HFFc6 (cell line): ENCODE results near the gene CTSO. TPM values are rescaled to one million over a fixed set of nuclear protein-coding genes. Genes with fewer than 3 reads are reported as not detected.

Experiments
- DNase-seq: peaks from one replicate; pipeline ENCODE4 v3.0.0-alpha.2; 2018
- H3K27ac Mint-ChIP-seq: 2 replicates; pipeline ENCODE4 v1.8.0; 2020; ENCODE audit warnings: mild to moderate bottlenecking, mixed read lengths
- H3K27me3 Mint-ChIP-seq: 2 replicates; pipeline ENCODE4 v1.8.0; 2021; ENCODE audit warnings: mild to moderate bottlenecking, moderate library complexity, mixed read lengths; ENCODE audit not compliant: insufficient read depth
- H3K36me3 Mint-ChIP-seq: 2 replicates; pipeline ENCODE4 v1.8.0; 2021; ENCODE audit warnings: low read depth, mixed read lengths
- H3K4me1 Mint-ChIP-seq: 2 replicates; pipeline ENCODE4 v1.8.0; 2020; ENCODE audit warnings: low read depth, mixed read lengths
- H3K4me3 Mint-ChIP-seq: 2 replicates; pipeline ENCODE4 v1.8.0; 2020; ENCODE audit warnings: mild to moderate bottlenecking, moderate library complexity, mixed read lengths
- H3K9me3 Mint-ChIP-seq: 2 replicates; pipeline ENCODE4 v1.8.0; 2020; ENCODE audit warnings: mild to moderate bottlenecking, mixed read lengths
- CTCF ChIP-seq: fragments of 200-600 bp; sonication (generic); IDR thresholded peaks from 2 replicates; pipeline ENCODE4 v1.5.0; 2021; ENCODE audit warnings: antibody characterized with exemption, mild to moderate bottlenecking
- total RNA-seq, 6 experiments: library from RNA; stranded (reverse); fragmentation: NEBNext Ultra II Directional; extraction: Animal tissue kit (Norgen Biotek cat#: 25700); gene quantifications; 2 replicates in 1 of 6; 3 replicates in 5 of 6; pipeline ENCODE4 v1.2.3, GENCODE V29; 2021

The CTSO gene
- total RNA-seq, 6 experiments from 2014 or later = 2.5 to 4.7 (median 2.6) TPM

GRCh38 chr4:155930330-155930729 lies 23.3 kb downstream of the CTSO start:
- no peaks in the 10 kb centered on the region for H3K9me3 Mint-ChIP-seq
- no peak for TF ChIP-seq CTCF
- no peaks in the 10 kb centered on the region for H3K4me1 Mint-ChIP-seq
- no peak overlapping the region for H3K27ac Mint-ChIP-seq
- no peaks in the 10 kb centered on the region for H3K36me3 Mint-ChIP-seq
- peaks cover 5% of the 10 kb centered on the region for H3K27me3 Mint-ChIP-seq
- DNase-seq = no peak
- H3K4me3 Mint-ChIP-seq = no peak overlapping the region

- Mint-ChIP-seq H3K4me3 (no peak overlapping the region), H3K9me3 (no peaks in the 10 kb centered on the region), H3K27ac (no peak overlapping the region), H3K4me1 (no peaks in the 10 kb centered on the region), H3K27me3 (peaks cover 5% of the 10 kb centered on the region), H3K36me3 (no peaks in the 10 kb centered on the region)
- no peak for DNase-seq
- no peak for TF ChIP-seq CTCF
These were observed 23.8 kb downstream of the CTSO start for GRCh38 chr4:155929833-155930232.

GRCh38 chr4:155924637-155925036 lies 29.0 kb downstream of the CTSO start:
- no peaks in the 10 kb centered on the region for H3K4me1 Mint-ChIP-seq
- no peak overlapping the region for H3K27ac Mint-ChIP-seq
- H3K4me3 Mint-ChIP-seq = no peak overlapping the region
- H3K9me3 Mint-ChIP-seq = no peaks in the 10 kb centered on the region
- DNase-seq = no peak
- peaks cover 4% of the 10 kb centered on the region; the same call in 1 of the 2 replicates for H3K27me3 Mint-ChIP-seq
- H3K36me3 Mint-ChIP-seq = no peaks in the 10 kb centered on the region
- TF ChIP-seq CTCF = no peak

- Mint-ChIP-seq H3K9me3 (no peaks in the 10 kb centered on the region), H3K4me3 (no peak overlapping the region), H3K4me1 (no peaks in the 10 kb centered on the region), H3K27ac (no peak overlapping the region), H3K36me3 (no peaks in the 10 kb centered on the region), H3K27me3 (peaks cover 5% of the 10 kb centered on the region; the same call in 1 of the 2 replicates)
- TF ChIP-seq CTCF = no peak
- no peak for DNase-seq
These were observed 32.1 kb downstream of the CTSO start for GRCh38 chr4:155921597-155921996.

- Mint-ChIP-seq H3K4me1 (no peaks in the 10 kb centered on the region), H3K4me3 (no peak overlapping the region), H3K27ac (no peak overlapping the region), H3K36me3 (no peaks in the 10 kb centered on the region), H3K9me3 (no peaks in the 10 kb centered on the region), H3K27me3 (peaks cover 2% of the 10 kb centered on the region; the same call in 1 of the 2 replicates)
- TF ChIP-seq CTCF = no peak
- DNase-seq = no peak
These were observed 38.9 kb downstream of the CTSO start for GRCh38 chr4:155914782-155915181.

GRCh38 chr4:155911905-155912304 lies 41.8 kb downstream of the CTSO start:
- Mint-ChIP-seq H3K4me3 (no peak overlapping the region), H3K4me1 (peaks cover 4% of the 10 kb centered on the region; the same call in 1 of the 2 replicates), H3K27ac (no peak overlapping the region), H3K27me3 (no peaks in the 10 kb centered on the region), H3K36me3 (no peaks in the 10 kb centered on the region), H3K9me3 (no peaks in the 10 kb centered on the region)
- no peak for TF ChIP-seq CTCF
- no peak for DNase-seq
